HG02943 (cell line): ENCODE measurements around the gene FYN.

Source experiments
- ATAC-seq: cut with Tn5 transposase; IDR thresholded peaks from one replicate; pipeline ENCODE4 v1.9.1; 2021; ENCODE audit warnings: mild to moderate bottlenecking, low read depth, moderate library complexity; ENCODE audit not compliant: unreplicated experiment

Gene FYN

DNA sequence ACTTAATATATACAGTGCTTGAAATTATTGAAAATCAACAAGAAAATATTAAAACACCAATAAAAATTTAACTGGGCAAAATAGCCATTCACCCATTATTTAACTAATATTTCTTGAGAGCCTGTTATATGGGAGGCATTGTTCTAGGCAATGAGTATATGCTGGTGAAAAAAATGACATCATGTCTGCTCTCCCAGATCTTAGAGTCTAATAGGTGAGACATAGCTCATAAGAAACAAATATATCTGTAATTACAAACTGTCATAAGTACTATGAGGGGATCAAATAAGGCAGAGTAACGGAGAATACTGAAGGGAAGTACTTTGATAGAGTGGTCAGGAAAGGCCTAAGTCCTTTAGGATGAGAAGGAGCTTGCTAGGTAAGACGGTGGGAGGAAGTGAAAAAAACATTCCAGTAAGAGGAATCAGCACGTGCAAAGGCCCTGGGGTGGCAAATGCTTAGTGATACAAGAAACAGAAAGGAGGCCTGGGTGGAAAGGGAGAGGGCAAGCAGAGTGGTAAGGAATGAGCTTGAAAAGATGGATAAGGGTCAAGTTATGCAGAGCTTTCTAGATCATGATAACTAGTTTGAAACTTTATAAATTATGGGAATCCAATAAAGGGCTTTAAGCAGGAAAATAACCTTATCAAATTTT lies 12.2 kb upstream of the FYN start:
- no peak for ATAC-seq

- no peak for ATAC-seq
Measured at GRCh38 chr6:111884068-111884467, 10.8 kb upstream of the FYN start.

GRCh38 chr6:111880181-111880888 lies 7.1 kb upstream of the FYN start:
- ATAC-seq, result no peak

DNA sequence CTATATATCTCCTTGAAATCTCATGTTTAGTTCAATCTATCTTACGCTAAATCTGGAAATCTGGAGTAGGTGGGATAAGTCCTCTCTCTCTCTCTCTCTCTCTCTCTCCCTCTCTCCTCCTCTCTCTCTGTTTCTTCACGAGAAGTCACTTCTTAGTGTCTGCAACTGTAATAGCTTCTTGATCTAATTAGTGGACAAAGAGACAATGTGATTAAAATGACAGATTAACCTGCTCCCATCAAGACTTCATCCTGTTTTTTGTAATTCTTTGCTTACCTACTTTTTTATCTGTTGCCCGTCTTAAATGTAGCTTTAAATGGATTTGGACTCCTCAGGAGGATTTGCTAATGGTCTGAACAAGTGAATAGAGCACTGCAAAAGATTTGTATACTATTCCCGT lies 2.5 kb upstream of the FYN start:
- ATAC-seq, result no peak

GRCh38 chr6:111874025-111874415 lies 768 bp upstream of the FYN start:
- no peak for ATAC-seq

DNA sequence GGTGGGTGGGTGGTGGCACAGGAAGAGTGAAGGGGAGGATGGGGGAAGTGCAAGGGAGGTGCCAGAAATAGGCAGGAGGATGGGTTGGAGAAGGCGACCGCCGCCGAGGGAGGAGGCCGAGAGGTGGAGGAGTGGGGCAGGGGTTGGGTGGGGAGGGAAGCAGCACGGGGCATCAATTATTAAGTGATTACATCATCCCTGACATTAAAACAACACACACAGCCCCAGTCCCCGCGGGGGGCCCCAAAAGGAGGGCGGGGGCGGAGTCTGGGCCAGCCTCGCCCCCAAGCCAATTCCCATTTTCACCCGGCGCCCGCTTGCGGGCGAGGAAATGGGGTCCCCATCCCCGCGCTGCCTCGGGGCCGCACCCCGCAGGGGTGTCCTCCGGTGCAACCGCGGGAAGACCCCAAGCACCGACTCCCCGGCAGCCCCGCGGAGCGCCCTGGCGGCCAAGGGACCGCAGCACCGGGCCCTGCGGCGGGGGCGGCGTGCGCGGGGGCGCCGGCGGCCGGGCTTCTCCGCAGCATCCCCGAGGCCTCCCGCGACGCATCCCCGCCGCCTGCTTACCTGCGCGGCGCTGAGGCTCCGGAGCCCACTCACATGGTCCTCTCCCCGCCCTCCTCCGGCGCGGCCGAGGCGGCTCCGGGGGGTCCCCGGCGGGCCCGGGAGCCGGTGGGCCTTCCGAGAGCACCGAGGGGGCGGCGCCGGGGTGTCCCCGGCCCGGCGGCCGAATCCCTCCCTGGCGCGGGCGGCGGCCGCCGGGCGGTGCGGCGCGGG lies 663 bp downstream of the FYN start:
- ATAC-seq, result peak; percentile 22

GRCh38 chr6:111871725-111872400 lies 1.4 kb downstream of the FYN start:
- no peak for ATAC-seq

DNA sequence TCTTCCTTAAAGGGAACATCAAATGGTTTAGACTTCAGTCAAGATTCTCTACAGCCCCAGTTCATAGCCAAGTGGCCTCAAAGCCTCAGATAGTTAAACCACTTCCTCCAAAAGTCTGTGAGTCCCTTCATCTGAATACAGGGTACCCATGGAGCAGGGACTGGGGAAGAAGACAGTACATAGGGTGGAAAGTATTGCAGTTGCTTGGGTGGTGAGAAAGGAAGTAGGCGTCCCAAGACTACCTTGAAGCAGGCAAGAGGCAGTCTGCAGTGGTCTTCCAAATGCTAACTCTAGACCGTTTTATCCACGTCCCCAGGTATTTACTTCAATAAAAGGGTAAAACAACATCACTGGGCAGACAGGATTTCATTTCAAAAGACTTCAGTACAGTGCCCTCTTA lies 2.0 kb downstream of the FYN start:
- no peak for ATAC-seq

- no peak for ATAC-seq
Measured at GRCh38 chr6:111870742-111871064, 2.5 kb downstream of the FYN start.

- ATAC-seq, result no peak
Measured at GRCh38 chr6:111870051-111870741, 3.1 kb downstream of the FYN start.

- no peak for ATAC-seq
Measured at GRCh38 chr6:111866857-111867256, 6.4 kb downstream of the FYN start.

- ATAC-seq, result no peak
Measured at GRCh38 chr6:111865909-111866546, 7.2 kb downstream of the FYN start.

- no peak for ATAC-seq
Measured at GRCh38 chr6:111865049-111865585, 8.1 kb downstream of the FYN start.

DNA sequence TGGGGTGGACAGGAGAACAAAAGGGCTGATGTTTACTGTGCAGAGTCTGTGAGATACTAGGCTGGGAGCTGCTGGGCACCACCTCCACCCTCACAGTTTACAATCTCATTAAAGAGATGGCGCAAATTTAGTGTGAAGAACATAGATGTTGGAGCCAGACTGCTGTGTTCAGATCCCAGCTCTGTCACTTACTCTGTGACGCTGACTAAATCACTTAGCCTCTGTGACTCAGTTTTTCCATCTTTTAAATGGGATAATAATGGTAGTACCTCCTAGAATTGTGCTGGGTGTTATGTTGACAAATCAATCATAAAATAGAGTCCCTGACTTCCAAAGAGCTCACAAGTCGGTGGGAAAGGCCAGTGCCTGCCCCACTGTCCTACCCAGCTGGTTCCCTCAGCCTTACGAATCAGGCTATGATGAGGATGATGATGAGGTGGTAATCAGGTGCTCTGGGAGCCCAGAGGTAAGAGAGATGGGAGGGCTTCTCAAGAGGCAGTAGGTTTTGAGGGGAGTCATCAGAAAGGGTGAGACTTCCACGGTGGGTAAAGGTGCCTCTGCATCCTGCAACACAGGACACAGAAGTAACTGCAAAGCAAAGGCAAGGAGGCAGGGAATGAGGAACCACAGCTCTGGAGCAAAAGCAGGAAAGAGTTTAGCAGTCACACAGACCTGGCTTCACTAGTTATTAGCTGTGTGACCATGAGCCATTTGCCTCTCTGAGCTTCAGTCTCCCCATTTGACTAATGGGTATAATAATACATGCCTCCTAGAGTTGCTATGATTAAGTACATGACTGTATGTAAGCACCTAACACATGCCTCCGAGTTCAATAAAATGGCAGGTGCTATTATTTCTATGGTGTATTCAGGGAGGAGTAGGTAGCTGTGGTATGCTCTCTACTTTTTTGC lies 8.9 kb downstream of the FYN start:
- no peak for ATAC-seq

- no peak for ATAC-seq
Measured at GRCh38 chr6:111862741-111863140, 10.5 kb downstream of the FYN start.

DNA sequence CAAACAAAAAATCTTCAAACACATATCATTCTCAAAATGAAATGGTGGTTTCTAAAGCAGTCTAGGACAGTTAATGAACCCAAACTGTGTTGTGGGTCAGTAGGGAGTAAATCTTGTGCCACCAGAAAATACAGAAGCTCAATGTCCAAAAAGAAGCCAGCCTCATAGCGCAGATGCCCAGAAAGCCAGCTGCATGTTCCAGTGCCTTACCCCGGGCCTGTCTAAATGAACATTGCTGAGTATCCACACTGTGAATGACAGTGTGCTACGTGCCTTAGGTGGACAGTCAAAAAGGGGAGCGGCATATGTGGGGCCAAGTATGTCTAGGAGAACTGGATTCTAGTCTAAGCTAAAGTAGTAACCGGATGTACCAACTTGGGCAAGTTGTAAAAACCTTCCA lies 10.9 kb downstream of the FYN start:
- no peak for ATAC-seq

GRCh38 chr6:111861431-111861885 lies 11.8 kb downstream of the FYN start:
- ATAC-seq, result no peak

DNA sequence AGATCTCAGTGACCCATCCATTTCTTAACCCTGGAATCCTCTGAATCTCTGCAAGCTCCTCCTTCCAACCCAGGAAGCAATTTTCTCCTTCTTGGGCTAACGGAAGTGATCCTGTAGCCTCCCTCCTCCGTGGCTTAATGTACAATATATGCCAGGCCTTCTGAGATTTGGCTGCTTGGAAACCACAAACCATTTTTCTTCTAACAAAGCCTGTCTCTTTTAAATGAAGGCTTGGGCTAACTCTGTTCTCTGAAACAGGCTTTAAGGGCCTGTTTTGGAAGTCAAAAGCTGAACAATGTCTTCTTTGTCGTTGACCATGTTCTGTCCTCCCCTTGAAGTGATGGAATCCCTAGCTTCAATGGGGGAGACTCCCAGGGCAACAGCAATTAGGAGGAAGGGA lies 14.9 kb downstream of the FYN start:
- no peak for ATAC-seq
